Stimulated activated CD4-positive, alpha-beta T cell treated with anti-CD3 and anti-CD28 coated beads, Interleukin-15, amount 100 ng/mL, for 1 hour (primary cell): ENCODE measurements around the gene COL4A1.

Source experiments
- DNase-seq, 2 donors: peaks; one replicate each; pipeline ENCODE4 v3.0.0-alpha.2; 2020; ENCODE audit warnings: low read depth in 1 of 2, low spot score in 1 of 2

COL4A1 gene

GRCh38 chr13:110341445-110342244 is 34.7 kb upstream of the COL4A1 start:
- no peak for DNase-seq

GRCh38 chr13:110340812-110341444 is 34.0 kb upstream of the COL4A1 start:
- peak; percentile 11 to 30 for DNase-seq

- DNase-seq, result no peak
These were observed 33.1 kb upstream of the COL4A1 start for GRCh38 chr13:110339975-110340550.

- no peak for DNase-seq
These were observed 32.3 kb upstream of the COL4A1 start for GRCh38 chr13:110339263-110339662.

GRCh38 chr13:110338441-110339101 is 31.6 kb upstream of the COL4A1 start:
- no peak for DNase-seq

GRCh38 chr13:110337247-110337646 is 30.3 kb upstream of the COL4A1 start:
- DNase-seq, result no peak

- no peak for DNase-seq
These were observed 29.7 kb upstream of the COL4A1 start for GRCh38 chr13:110336681-110337080.

- DNase-seq, result no peak
These were observed 29.2 kb upstream of the COL4A1 start for GRCh38 chr13:110336108-110336507.

GRCh38 chr13:110334841-110335490 is 28.0 kb upstream of the COL4A1 start:
- no peak for DNase-seq

- DNase-seq, result no peak
These were observed 27.3 kb upstream of the COL4A1 start for GRCh38 chr13:110334256-110334655.

GRCh38 chr13:110333837-110334236 is 26.9 kb upstream of the COL4A1 start:
- no peak for DNase-seq

- no peak for DNase-seq
These were observed 25.8 kb upstream of the COL4A1 start for GRCh38 chr13:110332750-110333149.

GRCh38 chr13:110331362-110331761 is 24.4 kb upstream of the COL4A1 start:
- DNase-seq, result no peak

- no peak for DNase-seq
These were observed 23.6 kb upstream of the COL4A1 start for GRCh38 chr13:110330491-110331011.

- DNase-seq, result no peak
These were observed 23.0 kb upstream of the COL4A1 start for GRCh38 chr13:110329798-110330461.

GRCh38 chr13:110329258-110329657 is 22.3 kb upstream of the COL4A1 start:
- no peak for DNase-seq

GRCh38 chr13:110328573-110328972 is 21.6 kb upstream of the COL4A1 start:
- no peak for DNase-seq

- no peak for DNase-seq
These were observed 20.2 kb upstream of the COL4A1 start for GRCh38 chr13:110327051-110327721.

GRCh38 chr13:110326263-110326904 is 19.4 kb upstream of the COL4A1 start:
- no peak for DNase-seq
